ENCODE measurements around the gene VOPP1. TPM values are rescaled to one million over a fixed set of nuclear protein-coding genes. Genes with fewer than 3 reads are reported as not detected.
A peak's percentile ranks its signal among the peaks of the same experiment; 100 is the strongest.

The VOPP1 gene
- total RNA-seq, 6 experiments from 2014 or later, result 103 to 135 (median 122) TPM

- peaks cover 13% of the 10 kb centered on the region for H3K36me3 Mint-ChIP-seq (ENCODE audit: low read depth)
- no peak for DNase-seq
- H3K27ac Mint-ChIP-seq, result no peak overlapping the region
- peaks cover 2% of the 10 kb centered on the region for H3K27me3 Mint-ChIP-seq (ENCODE audit: insufficient read depth)
- no peak overlapping the region for H3K4me3 Mint-ChIP-seq
- H3K9me3 Mint-ChIP-seq, result no peaks in the 10 kb centered on the region
- H3K4me1 Mint-ChIP-seq (ENCODE audit: low read depth), result peaks cover 63% of the 10 kb centered on the region
- TF ChIP-seq, protein P1, sequence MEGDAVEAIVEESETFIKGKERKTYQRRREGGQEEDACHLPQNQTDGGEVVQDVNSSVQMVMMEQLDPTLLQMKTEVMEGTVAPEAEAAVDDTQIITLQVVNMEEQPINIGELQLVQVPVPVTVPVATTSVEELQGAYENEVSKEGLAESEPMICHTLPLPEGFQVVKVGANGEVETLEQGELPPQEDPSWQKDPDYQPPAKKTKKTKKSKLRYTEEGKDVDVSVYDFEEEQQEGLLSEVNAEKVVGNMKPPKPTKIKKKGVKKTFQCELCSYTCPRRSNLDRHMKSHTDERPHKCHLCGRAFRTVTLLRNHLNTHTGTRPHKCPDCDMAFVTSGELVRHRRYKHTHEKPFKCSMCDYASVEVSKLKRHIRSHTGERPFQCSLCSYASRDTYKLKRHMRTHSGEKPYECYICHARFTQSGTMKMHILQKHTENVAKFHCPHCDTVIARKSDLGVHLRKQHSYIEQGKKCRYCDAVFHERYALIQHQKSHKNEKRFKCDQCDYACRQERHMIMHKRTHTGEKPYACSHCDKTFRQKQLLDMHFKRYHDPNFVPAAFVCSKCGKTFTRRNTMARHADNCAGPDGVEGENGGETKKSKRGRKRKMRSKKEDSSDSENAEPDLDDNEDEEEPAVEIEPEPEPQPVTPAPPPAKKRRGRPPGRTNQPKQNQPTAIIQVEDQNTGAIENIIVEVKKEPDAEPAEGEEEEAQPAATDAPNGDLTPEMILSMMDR (IDR thresholded peaks at IDR 0.05), result no peak
Measured at GRCh38 chr7:55550841-55551537, 21.3 kb downstream of the VOPP1 start.

- peaks cover 2% of the 10 kb centered on the region for H3K27me3 Mint-ChIP-seq (ENCODE audit: insufficient read depth)
- H3K4me1 Mint-ChIP-seq (ENCODE audit: low read depth), result peaks cover 63% of the 10 kb centered on the region
- H3K9me3 Mint-ChIP-seq, result no peaks in the 10 kb centered on the region
- TF ChIP-seq, protein P1 (IDR thresholded peaks at IDR 0.05), result peak; percentile 18; the same call in 1 of the 2 replicates
- DNase-seq, result no peak
- H3K4me3 Mint-ChIP-seq, result no peak overlapping the region
- no peak overlapping the region for H3K27ac Mint-ChIP-seq
- H3K36me3 Mint-ChIP-seq (ENCODE audit: low read depth), result peaks cover 12% of the 10 kb centered on the region
Measured at GRCh38 chr7:55550010-55550663, 22.2 kb downstream of the VOPP1 start.

DNA sequence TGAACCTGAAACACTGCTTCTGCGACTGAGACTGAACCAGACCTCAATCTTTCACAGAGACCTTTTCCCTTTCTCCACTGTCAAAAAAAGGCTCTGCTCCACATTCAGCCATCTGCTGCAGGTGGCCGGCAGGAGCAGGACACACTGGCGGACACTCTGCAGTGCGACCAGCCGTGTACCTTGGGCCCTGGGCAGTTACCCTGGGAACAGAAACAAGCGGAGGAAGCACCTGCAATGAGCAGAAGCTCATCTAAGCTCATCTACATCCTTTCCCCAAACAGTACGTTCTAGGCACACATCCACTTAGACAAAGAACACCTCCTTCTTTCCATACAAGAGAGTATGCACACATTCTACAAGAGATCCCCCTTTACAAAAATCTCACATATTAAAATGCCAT is 22.8 kb downstream of the VOPP1 start:
- TF ChIP-seq, protein P1 (IDR thresholded peaks at IDR 0.05), result no peak

GRCh38 chr7:55548295-55548731 is 24.0 kb downstream of the VOPP1 start:
- peaks cover 64% of the 10 kb centered on the region for H3K4me1 Mint-ChIP-seq (ENCODE audit: low read depth)
- no peak for DNase-seq
- H3K27me3 Mint-ChIP-seq (ENCODE audit: insufficient read depth), result no peaks in the 10 kb centered on the region; the same call in 1 of the 2 replicates
- H3K27ac Mint-ChIP-seq, result no peak overlapping the region
- peaks cover 9% of the 10 kb centered on the region; the same call in 1 of the 2 replicates for H3K36me3 Mint-ChIP-seq (ENCODE audit: low read depth)
- no peaks in the 10 kb centered on the region for H3K9me3 Mint-ChIP-seq
- TF ChIP-seq, protein P1 (IDR thresholded peaks at IDR 0.05), result no peak
- no peak overlapping the region for H3K4me3 Mint-ChIP-seq

More for the DNA sequence above, 22.8 kb downstream of the VOPP1 start:
- Mint-ChIP-seq H3K27me3 (ENCODE audit: insufficient read depth) (peaks cover 2% of the 10 kb centered on the region), H3K4me1 (ENCODE audit: low read depth) (peaks cover 63% of the 10 kb centered on the region), H3K36me3 (ENCODE audit: low read depth) (peaks cover 5% of the 10 kb centered on the region; the same call in 1 of the 2 replicates), H3K9me3 (no peaks in the 10 kb centered on the region), H3K4me3 (no peak overlapping the region), H3K27ac (no peak overlapping the region)
- no peak for DNase-seq

- Mint-ChIP-seq H3K36me3 (ENCODE audit: low read depth) (peaks cover 9% of the 10 kb centered on the region; the same call in 1 of the 2 replicates), H3K27me3 (ENCODE audit: insufficient read depth) (no peaks in the 10 kb centered on the region; the same call in 1 of the 2 replicates), H3K4me1 (ENCODE audit: low read depth) (peaks cover 67% of the 10 kb centered on the region), H3K27ac (peak overlapping the region; percentile 72), H3K9me3 (no peaks in the 10 kb centered on the region), H3K4me3 (no peak overlapping the region; the same call in 1 of the 2 replicates)
- DNase-seq, result peak; percentile 79
- TF ChIP-seq, protein P1 (IDR thresholded peaks at IDR 0.05), result no peak
Measured at GRCh38 chr7:55546814-55547213, 25.5 kb downstream of the VOPP1 start.

Measured in HFFc6 (cell line).